ENCODE data around the gene TMED1.

DNA sequence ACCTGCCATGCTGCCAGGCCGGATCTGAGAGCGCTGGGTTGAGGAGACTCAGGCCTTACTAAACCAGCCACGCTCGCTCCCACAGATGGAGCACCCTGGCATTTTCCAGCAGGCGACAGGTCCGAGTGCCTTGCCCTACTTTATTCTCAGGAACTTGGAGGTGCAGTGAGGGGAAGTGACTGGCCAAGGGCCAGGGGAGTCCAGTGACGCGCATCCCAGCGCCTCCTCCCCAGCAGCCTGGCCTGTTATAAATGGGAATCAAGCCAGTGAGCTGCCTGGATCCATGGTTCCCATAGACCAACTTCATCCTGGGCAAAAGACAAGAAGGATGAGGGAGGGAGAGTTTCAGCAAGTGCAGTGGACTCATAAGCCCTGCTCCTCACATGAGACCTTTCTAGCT lies 35.5 kb downstream of the TMED1 start:
- TF ChIP-seq, protein P1, sequence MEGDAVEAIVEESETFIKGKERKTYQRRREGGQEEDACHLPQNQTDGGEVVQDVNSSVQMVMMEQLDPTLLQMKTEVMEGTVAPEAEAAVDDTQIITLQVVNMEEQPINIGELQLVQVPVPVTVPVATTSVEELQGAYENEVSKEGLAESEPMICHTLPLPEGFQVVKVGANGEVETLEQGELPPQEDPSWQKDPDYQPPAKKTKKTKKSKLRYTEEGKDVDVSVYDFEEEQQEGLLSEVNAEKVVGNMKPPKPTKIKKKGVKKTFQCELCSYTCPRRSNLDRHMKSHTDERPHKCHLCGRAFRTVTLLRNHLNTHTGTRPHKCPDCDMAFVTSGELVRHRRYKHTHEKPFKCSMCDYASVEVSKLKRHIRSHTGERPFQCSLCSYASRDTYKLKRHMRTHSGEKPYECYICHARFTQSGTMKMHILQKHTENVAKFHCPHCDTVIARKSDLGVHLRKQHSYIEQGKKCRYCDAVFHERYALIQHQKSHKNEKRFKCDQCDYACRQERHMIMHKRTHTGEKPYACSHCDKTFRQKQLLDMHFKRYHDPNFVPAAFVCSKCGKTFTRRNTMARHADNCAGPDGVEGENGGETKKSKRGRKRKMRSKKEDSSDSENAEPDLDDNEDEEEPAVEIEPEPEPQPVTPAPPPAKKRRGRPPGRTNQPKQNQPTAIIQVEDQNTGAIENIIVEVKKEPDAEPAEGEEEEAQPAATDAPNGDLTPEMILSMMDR (IDR thresholded peaks at IDR 0.05), result no peak
- TF ChIP-seq POLR2A (IDR thresholded peaks at IDR 0.05), result no peak

Data from adrenal gland (tissue), 5 donors.